Neural cell (in vitro differentiated cells): ENCODE results near the gene HDAC11. TPM values are rescaled to one million over a fixed set of nuclear protein-coding genes. Genes with fewer than 3 reads are reported as not detected.

Source experiments
- H2AFZ ChIP-seq: fragments of 200-600, 300-800 bp; sonication (generic), shearing (Covaris generic); 2 replicates; pipeline ENCODE4 v1.6.0; 2014; ENCODE audit warnings: low read depth, mild to moderate bottlenecking, antibody characterized with exemption, low read length, moderate library complexity
- H3F3A ChIP-seq: fragments of 200-600 bp; shearing (Covaris generic); 2 replicates; pipeline ENCODE4 v1.6.1; 2016; ENCODE audit warnings: mild to moderate bottlenecking, moderate library complexity, mixed read lengths, antibody characterized with exemption, low read length; ENCODE audit not compliant: insufficient read depth, poor library complexity, severe bottlenecking
- H3K27ac ChIP-seq: fragments of 200-600, 300-800 bp; sonication (generic), shearing (Covaris generic); 2 replicates; pipeline ENCODE4 v1.5.1; 2014; ENCODE audit warnings: mild to moderate bottlenecking, low read length, moderate library complexity
- H3K27me3 ChIP-seq: fragments of 300-800, 200-600 bp; sonication (generic), shearing (Covaris generic); 2 replicates; pipeline ENCODE4 v1.6.0; 2014; ENCODE audit warnings: mild to moderate bottlenecking, low read depth, low read length, moderate library complexity; ENCODE audit not compliant: insufficient read depth
- H3K36me3 ChIP-seq: fragments of 300-800, 200-600 bp; sonication (generic), shearing (Covaris generic); 2 replicates; pipeline ENCODE4 v1.5.1; 2014; ENCODE audit warnings: mild to moderate bottlenecking, antibody characterized with exemption, low read length, moderate library complexity; ENCODE audit not compliant: insufficient read depth
- H3K4me2 ChIP-seq: fragments of 300-800, 200-600 bp; sonication (generic), shearing (Covaris generic); 2 replicates; pipeline ENCODE4 v1.6.0; 2014; ENCODE audit warnings: mild to moderate bottlenecking, low read length
- H3K4me3 ChIP-seq: fragments of 300-800, 200-600 bp; sonication (generic), shearing (Covaris generic); 2 replicates; pipeline ENCODE4 v1.5.1; 2014; ENCODE audit warnings: mild to moderate bottlenecking, low read length, moderate library complexity
- H3K79me2 ChIP-seq: fragments of 200-600 bp; shearing (Covaris generic); replicated peaks from 2 replicates; pipeline ENCODE4 v1.6.0; 2014; ENCODE audit warnings: mild to moderate bottlenecking, low read length, moderate library complexity; ENCODE audit not compliant: insufficient read depth
- H3K9ac ChIP-seq: fragments of 300-800, 200-600 bp; sonication (generic), shearing (Covaris generic); 2 replicates; pipeline ENCODE4 v1.6.1; 2016; ENCODE audit warnings: mild to moderate bottlenecking, low read length, mixed read lengths
- H3K9me2 ChIP-seq: fragments of 200-600 bp; shearing (Covaris generic); 2 replicates; pipeline ENCODE4 v1.6.1; 2016; ENCODE audit warnings: mild to moderate bottlenecking, low read length, mixed read lengths; ENCODE audit not compliant: insufficient read depth
- H3K9me3 ChIP-seq: fragments of 200-600, 300-800 bp; sonication (generic), shearing (Covaris generic); 2 replicates; pipeline ENCODE4 v1.6.1; 2016; ENCODE audit warnings: mild to moderate bottlenecking, mixed run types, low read length, moderate library complexity, mixed read lengths
- H4K20me1 ChIP-seq: fragments of 200-600 bp; shearing (Covaris generic); 2 replicates; pipeline ENCODE4 v1.6.1; 2016; ENCODE audit warnings: mild to moderate bottlenecking, mixed run types; ENCODE audit not compliant: insufficient read depth
- CTCF ChIP-seq: fragments of 450-650 bp; IDR thresholded peaks from 2 replicates; pipeline ENCODE4 v1.5.1; 2014; ENCODE audit warnings: antibody characterized with exemption, mild to moderate bottlenecking, moderate library complexity; ENCODE audit not compliant: poor library complexity, severe bottlenecking
- EP300 ChIP-seq: fragments of 450-650 bp; conservative IDR thresholded peaks from 2 replicates; pipeline ENCODE4 v1.6.1; 2014; ENCODE audit warnings: antibody characterized with exemption, mild to moderate bottlenecking, moderate library complexity; ENCODE audit not compliant: poor library complexity, severe bottlenecking
- EZH2 ChIP-seq: fragments of 200-600, 300-800 bp; shearing (Covaris generic), sonication (generic); IDR thresholded peaks from 2 replicates; pipeline ENCODE4 v1.6.1; 2014; ENCODE audit warnings: antibody characterized with exemption, low read length, borderline replicate concordance, mild to moderate bottlenecking; ENCODE audit not compliant: insufficient read depth, poor library complexity, severe bottlenecking
- MXI1 ChIP-seq: fragments of 450-650 bp; conservative IDR thresholded peaks from 2 replicates; pipeline ENCODE4 v1.6.1; 2014; ENCODE audit warnings: antibody characterized with exemption, mild to moderate bottlenecking; ENCODE audit not compliant: poor library complexity, severe bottlenecking
- POLR2AphosphoS5 ChIP-seq: IDR thresholded peaks from 2 replicates; pipeline ENCODE4 v1.6.1; 2012
- RAD21 ChIP-seq: fragments of 450-650 bp; conservative IDR thresholded peaks from 2 replicates; pipeline ENCODE4 v1.6.1; 2014; ENCODE audit warnings: antibody characterized with exemption, mild to moderate bottlenecking, moderate library complexity
- REST ChIP-seq: IDR thresholded peaks from 2 replicates; pipeline ENCODE4 v1.6.1; 2012; ENCODE audit warnings: borderline replicate concordance
- SMC3 ChIP-seq: fragments of 450-650 bp; conservative IDR thresholded peaks from 2 replicates; pipeline ENCODE4 v1.6.1; 2014; ENCODE audit warnings: antibody characterized with exemption, mild to moderate bottlenecking, moderate library complexity; ENCODE audit not compliant: poor library complexity
- TAF1 ChIP-seq: IDR thresholded peaks from 2 replicates; pipeline ENCODE4 v1.6.1; 2012; ENCODE audit warnings: low read depth
- polyA plus RNA-seq: library from polyadenylated mRNA; depleted of rRNA; stranded (reverse); fragments of >200 nt; gene quantifications from 2 replicates; pipeline ENCODE4 v1.2.3, GENCODE V29; 2014

The HDAC11 gene
- polyA plus RNA-seq, 1 donor from 2014 or later, result 14.8 TPM

- H4K20me1 ChIP-seq, result no peaks in the 10 kb centered on the region
- H3K27me3 ChIP-seq, result no peaks in the 10 kb centered on the region
- H3K79me2 ChIP-seq, result no peaks in the 10 kb centered on the region
- no peak overlapping the region for H3K4me2 ChIP-seq
- no peaks in the 10 kb centered on the region for H3K9me3 ChIP-seq
- no peaks in the 10 kb centered on the region for H3F3A ChIP-seq
- no peak overlapping the region for H3K27ac ChIP-seq
- TF ChIP-seq POLR2AphosphoS5 (no peak), SMC3 (no peak), EZH2 (no peak), TAF1 (no peak), REST (no peak), CTCF (no peak), MXI1 (no peak), EP300 (no peak), RAD21 (no peak)
- no peak overlapping the region for H2AFZ ChIP-seq
- H3K36me3 ChIP-seq, result no peaks in the 10 kb centered on the region
- no peak overlapping the region for H3K4me3 ChIP-seq
- H3K9ac ChIP-seq, result no peak overlapping the region
- H3K9me2 ChIP-seq, result no peaks in the 10 kb centered on the region
These were observed 33.9 kb downstream of the HDAC11 start for GRCh38 chr3:13513913-13514517.

GRCh38 chr3:13514639-13515435 lies 34.7 kb downstream of the HDAC11 start:
- H3K4me3 ChIP-seq, result no peak overlapping the region
- no peaks in the 10 kb centered on the region for H3K36me3 ChIP-seq
- H3K4me2 ChIP-seq, result no peak overlapping the region
- no peaks in the 10 kb centered on the region for H3K79me2 ChIP-seq
- TF ChIP-seq RAD21 (no peak), POLR2AphosphoS5 (no peak), MXI1 (no peak), EP300 (no peak), EZH2 (no peak), REST (no peak), CTCF (no peak), TAF1 (no peak), SMC3 (no peak)
- H3K9me3 ChIP-seq, result no peaks in the 10 kb centered on the region
- H3K27ac ChIP-seq, result no peak overlapping the region
- no peak overlapping the region for H3K9ac ChIP-seq
- no peaks in the 10 kb centered on the region for H3K9me2 ChIP-seq
- no peak overlapping the region for H2AFZ ChIP-seq
- H4K20me1 ChIP-seq, result no peaks in the 10 kb centered on the region
- H3K27me3 ChIP-seq, result no peaks in the 10 kb centered on the region
- H3F3A ChIP-seq, result no peaks in the 10 kb centered on the region
